NB4 (cell line): ENCODE data around the gene HTT.

Experiments
- POLR2A ChIP-seq: IDR thresholded peaks from 2 replicates; pipeline ENCODE4 v1.6.1; 2011; ENCODE audit warnings: mild to moderate bottlenecking; ENCODE audit not compliant: insufficient read length; ENCODE audit errors: extremely low read depth
- TF ChIP-seq, protein P1 (sequence below): IDR thresholded peaks from one replicate; pipeline ENCODE4 v1.5.1; 2012; ENCODE audit warnings: low read depth, low read length
- TF ChIP-seq, protein P2 (sequence below): IDR thresholded peaks from 2 replicates; pipeline ENCODE4 v1.6.1; 2011; ENCODE audit warnings: low read depth, low read length

DNA sequence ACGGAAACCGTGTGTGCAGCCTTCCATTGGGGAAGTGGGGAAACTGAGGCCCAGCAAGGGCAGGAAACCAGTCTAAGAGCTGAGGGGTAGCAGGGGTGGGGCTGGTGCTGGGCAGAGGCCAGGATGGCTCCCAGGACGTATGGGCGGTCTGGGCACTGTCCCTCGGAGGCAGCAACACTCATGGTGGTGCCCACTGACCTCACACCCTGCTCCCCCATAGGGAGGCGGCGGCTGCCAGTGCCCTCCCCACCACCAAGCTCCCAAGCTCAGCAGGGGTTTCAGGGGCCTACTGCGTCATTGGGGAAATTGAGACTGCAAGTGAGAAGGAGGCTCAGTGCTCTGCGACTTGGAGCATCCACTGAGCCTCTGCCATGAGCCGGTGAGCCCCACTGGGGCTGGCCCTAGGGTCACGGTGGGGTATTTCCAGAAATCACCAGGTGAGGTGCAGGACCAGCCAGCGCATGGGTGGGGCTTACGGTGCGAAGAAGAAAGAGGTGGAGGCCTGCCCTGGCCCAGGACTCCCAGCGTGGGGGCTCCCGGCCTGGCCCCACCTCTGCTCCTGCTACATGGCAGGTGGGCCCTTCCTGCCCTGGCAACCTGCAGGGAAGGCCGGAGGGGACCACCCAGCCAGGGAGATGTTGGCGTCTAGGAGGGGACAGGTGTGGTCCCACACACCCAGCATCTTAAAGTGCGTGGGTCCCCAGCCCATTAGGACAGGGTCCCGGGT is 175.4 kb downstream of the HTT start:
- TF ChIP-seq, protein P1, sequence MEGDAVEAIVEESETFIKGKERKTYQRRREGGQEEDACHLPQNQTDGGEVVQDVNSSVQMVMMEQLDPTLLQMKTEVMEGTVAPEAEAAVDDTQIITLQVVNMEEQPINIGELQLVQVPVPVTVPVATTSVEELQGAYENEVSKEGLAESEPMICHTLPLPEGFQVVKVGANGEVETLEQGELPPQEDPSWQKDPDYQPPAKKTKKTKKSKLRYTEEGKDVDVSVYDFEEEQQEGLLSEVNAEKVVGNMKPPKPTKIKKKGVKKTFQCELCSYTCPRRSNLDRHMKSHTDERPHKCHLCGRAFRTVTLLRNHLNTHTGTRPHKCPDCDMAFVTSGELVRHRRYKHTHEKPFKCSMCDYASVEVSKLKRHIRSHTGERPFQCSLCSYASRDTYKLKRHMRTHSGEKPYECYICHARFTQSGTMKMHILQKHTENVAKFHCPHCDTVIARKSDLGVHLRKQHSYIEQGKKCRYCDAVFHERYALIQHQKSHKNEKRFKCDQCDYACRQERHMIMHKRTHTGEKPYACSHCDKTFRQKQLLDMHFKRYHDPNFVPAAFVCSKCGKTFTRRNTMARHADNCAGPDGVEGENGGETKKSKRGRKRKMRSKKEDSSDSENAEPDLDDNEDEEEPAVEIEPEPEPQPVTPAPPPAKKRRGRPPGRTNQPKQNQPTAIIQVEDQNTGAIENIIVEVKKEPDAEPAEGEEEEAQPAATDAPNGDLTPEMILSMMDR = no peak
- no peak for TF ChIP-seq POLR2A
- TF ChIP-seq, protein P2, sequence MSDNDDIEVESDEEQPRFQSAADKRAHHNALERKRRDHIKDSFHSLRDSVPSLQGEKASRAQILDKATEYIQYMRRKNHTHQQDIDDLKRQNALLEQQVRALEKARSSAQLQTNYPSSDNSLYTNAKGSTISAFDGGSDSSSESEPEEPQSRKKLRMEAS = no peak
